Hepatocyte (in vitro differentiated cells): ENCODE data around the gene POT1. TPM values are rescaled to one million over a fixed set of nuclear protein-coding genes. Genes with fewer than 3 reads are reported as not detected.

Source experiments
- DNase-seq: peaks from one replicate; pipeline ENCODE4 v3.0.0-alpha.2; 2016; ENCODE audit warnings: low spot score
- H2AFZ ChIP-seq: fragments of 200-600 bp; sonication (generic); 2 replicates; pipeline ENCODE4 v1.6.0; 2016; ENCODE audit warnings: antibody characterized with exemption, mild to moderate bottlenecking
- H3K27ac ChIP-seq: fragments of 200-600 bp; sonication (generic); 2 replicates; pipeline ENCODE4 v1.5.1; 2016; ENCODE audit warnings: mild to moderate bottlenecking
- H3K27me3 ChIP-seq: fragments of 200-600 bp; sonication (generic); 2 replicates; pipeline ENCODE4 v1.6.1; 2016
- H3K36me3 ChIP-seq: fragments of 200-600 bp; sonication (generic); replicated peaks from 2 replicates; pipeline ENCODE4 v1.5.1; 2016; ENCODE audit warnings: low read depth; ENCODE audit not compliant: insufficient read depth
- H3K4me1 ChIP-seq: fragments of 200-600 bp; sonication (generic); 2 replicates; pipeline ENCODE4 v1.5.1; 2016; ENCODE audit warnings: mild to moderate bottlenecking, moderate library complexity; ENCODE audit not compliant: insufficient read depth
- H3K4me2 ChIP-seq: fragments of 200-600 bp; sonication (generic); 2 replicates; pipeline ENCODE4 v1.6.0; 2016
- H3K4me3 ChIP-seq: fragments of 200-600 bp; sonication (generic); 2 replicates; pipeline ENCODE4 v1.5.1; 2016; ENCODE audit warnings: mild to moderate bottlenecking
- H3K79me2 ChIP-seq: fragments of 200-600 bp; sonication (generic); 2 replicates; pipeline ENCODE4 v1.6.0; 2017; ENCODE audit warnings: mild to moderate bottlenecking
- H3K9me2 ChIP-seq: fragments of 200-600 bp; sonication (generic); replicated peaks from 2 replicates; pipeline ENCODE4 v1.6.0; 2017; ENCODE audit warnings: mild to moderate bottlenecking; ENCODE audit not compliant: insufficient read depth
- H3K9me3 ChIP-seq: fragments of 200-600 bp; sonication (generic); 2 replicates; pipeline ENCODE4 v1.5.1; 2016; ENCODE audit warnings: low read depth, mild to moderate bottlenecking
- H4K20me1 ChIP-seq: fragments of 200-600 bp; sonication (generic); 2 replicates; pipeline ENCODE4 v1.6.0; 2016; ENCODE audit warnings: mild to moderate bottlenecking; ENCODE audit not compliant: insufficient read depth, poor library complexity, severe bottlenecking
- CTCF ChIP-seq: fragments of 200-600 bp; sonication (generic); IDR thresholded peaks from 2 replicates; pipeline ENCODE4 v1.5.1; 2016; ENCODE audit warnings: antibody characterized with exemption, mild to moderate bottlenecking; ENCODE audit not compliant: poor library complexity
- EZH2 ChIP-seq: fragments of 200-600 bp; sonication (generic); IDR thresholded peaks from 2 replicates; pipeline ENCODE4 v1.6.1; 2016; ENCODE audit warnings: antibody characterized with exemption, mild to moderate bottlenecking, borderline replicate concordance
- EZH2phosphoT487 ChIP-seq: fragments of 200-600 bp; sonication (generic); IDR thresholded peaks from one replicate; pipeline ENCODE4 v1.6.1; 2018; ENCODE audit warnings: antibody characterized with exemption, mild to moderate bottlenecking, low read depth, moderate library complexity; ENCODE audit not compliant: unreplicated experiment, severe bottlenecking
- WGBS: methylation state at CpG from one replicate; pipeline ENCODE4 v1.1.6; 2016; ENCODE audit warnings: low lambda C conversion rate; ENCODE audit errors: missing lambda C conversion rate; 5-methylcytosine and 5-hydroxymethylcytosine counted together
- polyA plus RNA-seq: library from polyadenylated mRNA; unstranded; fragments of >200 nt; fragmentation: Nextera tagmentation; extraction: Ambion mirVana; gene quantifications from 2 replicates; pipeline ENCODE4 v1.2.1, GENCODE V29; 2016
- total RNA-seq: library from RNA; depleted of rRNA; stranded (reverse); fragments of >200 nt; gene quantifications from 2 replicates; pipeline ENCODE4 v1.2.3, GENCODE V29; 2014

The POT1 gene
- total and polyA plus RNA-seq, 2 experiments from 2014 or later = 7.8 to 21.2 TPM

- Histone ChIP-seq H3K27ac (no peak overlapping the region), H3K4me2 (no peak overlapping the region), H3K9me3 (no peaks in the 10 kb centered on the region), H3K79me2 (no peaks in the 10 kb centered on the region), H3K9me2 (no peaks in the 10 kb centered on the region), H2AFZ (peak overlapping the region; percentile 14), H4K20me1 (no peaks in the 10 kb centered on the region), H3K27me3 (no peaks in the 10 kb centered on the region), H3K4me1 (no peaks in the 10 kb centered on the region), H3K36me3 (no peaks in the 10 kb centered on the region), H3K4me3 (no peak overlapping the region)
- DNase-seq = no peak
- TF ChIP-seq EZH2 (no peak), EZH2phosphoT487 (no peak), CTCF (no peak)
- 49% methylated on average over 2 of the region's 2 CpGs for WGBS
Observed at GRCh38 chr7:124800386-124800785, 129.2 kb downstream of the POT1 start.

- Histone ChIP-seq H3K79me2 (no peaks in the 10 kb centered on the region), H2AFZ (no peak overlapping the region), H4K20me1 (no peaks in the 10 kb centered on the region), H3K27ac (no peak overlapping the region), H3K36me3 (no peaks in the 10 kb centered on the region), H3K4me2 (no peak overlapping the region), H3K9me2 (no peaks in the 10 kb centered on the region), H3K4me1 (no peaks in the 10 kb centered on the region), H3K4me3 (no peak overlapping the region), H3K9me3 (no peaks in the 10 kb centered on the region), H3K27me3 (no peaks in the 10 kb centered on the region)
- DNase-seq = no peak
- WGBS = 93% methylated on average over 6 of the region's 6 CpGs
- no peak for TF ChIP-seq EZH2
- no peak for TF ChIP-seq CTCF
- no peak for TF ChIP-seq EZH2phosphoT487
Observed at GRCh38 chr7:124799448-124799847, 130.2 kb downstream of the POT1 start.

- no peak overlapping the region for H3K27ac ChIP-seq
- no peaks in the 10 kb centered on the region for H3K9me2 ChIP-seq
- H3K36me3 ChIP-seq = no peaks in the 10 kb centered on the region
- 27% methylated on average over 2 of the region's 2 CpGs for WGBS
- TF ChIP-seq CTCF = no peak
- TF ChIP-seq EZH2phosphoT487 = no peak
- no peak for TF ChIP-seq EZH2
- no peaks in the 10 kb centered on the region for H3K27me3 ChIP-seq
- H2AFZ ChIP-seq = no peak overlapping the region
- no peaks in the 10 kb centered on the region for H4K20me1 ChIP-seq
- H3K4me3 ChIP-seq = no peak overlapping the region
- no peak overlapping the region for H3K4me2 ChIP-seq
- DNase-seq = no peak
- no peaks in the 10 kb centered on the region for H3K9me3 ChIP-seq
- no peaks in the 10 kb centered on the region for H3K4me1 ChIP-seq
- no peaks in the 10 kb centered on the region for H3K79me2 ChIP-seq
Observed at GRCh38 chr7:124796771-124797170, 132.9 kb downstream of the POT1 start.

- Histone ChIP-seq H3K4me1 (no peaks in the 10 kb centered on the region), H3K27me3 (no peaks in the 10 kb centered on the region), H3K36me3 (no peaks in the 10 kb centered on the region), H3K27ac (no peak overlapping the region), H3K79me2 (no peaks in the 10 kb centered on the region), H3K9me2 (no peaks in the 10 kb centered on the region), H3K4me2 (no peak overlapping the region), H4K20me1 (no peaks in the 10 kb centered on the region), H3K9me3 (no peaks in the 10 kb centered on the region), H2AFZ (no peak overlapping the region), H3K4me3 (no peak overlapping the region)
- DNase-seq = no peak
- TF ChIP-seq EZH2phosphoT487 (no peak), CTCF (no peak), EZH2 (no peak)
- WGBS = 94% methylated on average over 3 of the region's 3 CpGs
Observed at GRCh38 chr7:124792696-124793095, 136.9 kb downstream of the POT1 start.
